Glomerular endothelial cell (primary cell): ENCODE results near the gene IL10RB. TPM values are rescaled to one million over a fixed set of nuclear protein-coding genes. Genes with fewer than 3 reads are reported as not detected.
"Not testable (repeated sequence)": the region's sequence is repeated elsewhere in the genome, so short reads cannot be mapped to it uniquely, and the experiment has no call there.

ENCODE experiments used
- DNase-seq: peaks from one replicate; pipeline ENCODE4 v3.0.0-alpha.2; 2011; ENCODE audit warnings: low read depth, low spot score; ENCODE audit errors: extremely low read depth
- total RNA-seq: library from RNA; depleted of rRNA; stranded (reverse); fragments of >200 nt; gene quantifications from 2 replicates; pipeline ENCODE4 v1.2.3, GENCODE V29; 2015

IL10RB gene
- total RNA-seq, result 48.8 and 49.8 TPM in 2 replicates

- DNase-seq, result no peak
These were observed at the start of gene IL10RB for GRCh38 chr21:33266050-33266788. Gene IL10RB (plus strand): TSS chr21:33266367. CDS start chr21:33266466, 99 bp downstream.

DNA sequence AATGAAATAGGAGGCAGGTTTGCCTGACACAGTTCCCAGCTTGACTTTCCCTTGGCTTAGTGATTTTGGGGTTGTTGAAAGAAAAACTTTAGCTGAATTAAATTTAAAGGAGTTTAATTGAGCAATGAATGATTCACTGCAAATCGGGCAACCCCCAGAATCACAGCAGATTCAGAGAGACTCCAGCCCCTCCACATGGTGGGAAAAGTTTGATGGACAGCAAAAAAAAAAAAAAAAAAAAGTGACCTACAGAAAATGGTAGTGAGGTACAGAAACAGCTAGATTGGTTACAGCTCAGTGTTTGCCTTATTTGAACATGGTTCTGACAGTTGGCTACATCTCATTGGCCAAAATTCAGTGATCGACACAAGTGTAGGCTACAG is 49.0 kb upstream of the IL10RB start:
- no peak for DNase-seq

- DNase-seq, result no peak
These were observed 46.9 kb upstream of the IL10RB start for GRCh38 chr21:33219300-33219699.

- no peak for DNase-seq
These were observed 46.2 kb upstream of the IL10RB start for GRCh38 chr21:33219954-33220353.

- not testable (repeated sequence) for DNase-seq
These were observed 40.8 kb upstream of the IL10RB start for GRCh38 chr21:33225376-33225775.

GRCh38 chr21:33228455-33228854 is 37.7 kb upstream of the IL10RB start:
- no peak for DNase-seq

- no peak for DNase-seq
These were observed 36.9 kb upstream of the IL10RB start for GRCh38 chr21:33229099-33229783.

GRCh38 chr21:33229784-33230544 is 36.2 kb upstream of the IL10RB start, which contains the start of gene IFNAR2:
Gene IFNAR2 (plus strand): TSS chr21:33229938. CDS start chr21:33241923, 11,985 bp downstream.
- no peak for DNase-seq

GRCh38 chr21:33230545-33231324 is 35.4 kb upstream of the IL10RB start:
- DNase-seq, result no peak

- no peak for DNase-seq
These were observed 34.6 kb upstream of the IL10RB start for GRCh38 chr21:33231526-33231925.

- DNase-seq, result no peak
These were observed 33.7 kb upstream of the IL10RB start for GRCh38 chr21:33232291-33233034.

DNA sequence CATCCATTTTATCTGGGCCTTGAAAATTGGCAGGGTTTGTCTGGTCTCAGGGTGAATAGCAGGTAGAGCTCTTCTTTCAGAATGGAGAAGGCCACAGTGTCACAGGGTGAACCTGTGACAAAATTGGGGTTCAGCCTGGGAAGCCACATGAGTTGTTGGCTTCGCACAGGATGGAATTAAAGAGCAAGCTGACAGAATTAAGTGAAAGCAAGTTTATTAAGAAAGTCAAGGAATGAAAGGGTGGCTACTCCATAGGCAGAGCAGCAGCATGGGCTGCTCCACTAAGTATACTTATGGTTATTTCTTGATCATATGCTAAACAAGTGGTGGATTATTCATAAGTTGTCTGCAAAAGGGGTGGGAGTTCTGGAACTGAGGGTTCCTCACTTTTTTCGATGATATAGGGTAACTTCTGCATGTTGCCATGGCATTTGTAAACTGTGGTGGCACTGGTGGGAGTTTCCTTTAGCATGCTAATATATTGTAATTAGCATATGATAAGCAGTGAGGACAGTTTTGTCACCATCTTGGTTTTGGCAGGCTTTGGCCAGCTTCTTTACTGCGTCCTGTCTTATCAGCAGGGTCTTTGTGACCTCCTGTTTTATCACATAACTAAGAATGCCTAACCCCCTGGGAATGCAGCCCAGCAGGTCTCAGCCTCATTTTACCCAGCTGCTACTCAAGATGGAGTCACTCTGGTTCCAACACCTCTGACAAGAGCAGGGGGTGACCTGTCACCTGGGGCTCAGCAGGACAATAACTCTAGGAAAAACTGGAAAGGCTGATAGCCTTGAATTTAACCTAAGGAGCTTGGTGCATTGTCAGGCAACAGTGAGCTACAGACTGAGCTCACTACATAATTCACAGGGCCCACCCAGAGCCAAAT is 31.3 kb upstream of the IL10RB start:
- DNase-seq, result no peak

- no peak for DNase-seq
These were observed 30.0 kb upstream of the IL10RB start for GRCh38 chr21:33236013-33236686.

- DNase-seq, result no peak
These were observed 29.4 kb upstream of the IL10RB start for GRCh38 chr21:33236766-33237165.

DNA sequence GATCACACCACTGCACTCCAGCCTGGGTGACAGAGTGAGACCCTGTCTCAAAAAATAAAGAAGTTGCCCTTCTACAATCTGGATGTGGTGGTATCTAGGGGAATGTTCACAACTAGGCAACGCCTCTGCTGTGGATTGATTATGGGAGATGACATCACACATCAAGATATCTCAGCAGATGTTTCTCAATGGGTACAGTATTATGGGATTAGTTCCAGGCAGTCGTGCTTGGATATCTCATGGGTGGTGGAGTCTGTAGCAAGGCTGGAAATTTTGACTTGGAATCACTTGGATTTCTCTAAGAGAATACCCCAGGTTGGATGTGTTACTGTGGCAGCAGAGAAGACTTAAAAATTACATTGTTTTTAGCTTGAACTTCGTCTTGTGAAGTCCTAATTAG is 28.7 kb upstream of the IL10RB start:
- DNase-seq, result no peak

- DNase-seq, result no peak
These were observed 28.0 kb upstream of the IL10RB start for GRCh38 chr21:33238146-33238545.

DNA sequence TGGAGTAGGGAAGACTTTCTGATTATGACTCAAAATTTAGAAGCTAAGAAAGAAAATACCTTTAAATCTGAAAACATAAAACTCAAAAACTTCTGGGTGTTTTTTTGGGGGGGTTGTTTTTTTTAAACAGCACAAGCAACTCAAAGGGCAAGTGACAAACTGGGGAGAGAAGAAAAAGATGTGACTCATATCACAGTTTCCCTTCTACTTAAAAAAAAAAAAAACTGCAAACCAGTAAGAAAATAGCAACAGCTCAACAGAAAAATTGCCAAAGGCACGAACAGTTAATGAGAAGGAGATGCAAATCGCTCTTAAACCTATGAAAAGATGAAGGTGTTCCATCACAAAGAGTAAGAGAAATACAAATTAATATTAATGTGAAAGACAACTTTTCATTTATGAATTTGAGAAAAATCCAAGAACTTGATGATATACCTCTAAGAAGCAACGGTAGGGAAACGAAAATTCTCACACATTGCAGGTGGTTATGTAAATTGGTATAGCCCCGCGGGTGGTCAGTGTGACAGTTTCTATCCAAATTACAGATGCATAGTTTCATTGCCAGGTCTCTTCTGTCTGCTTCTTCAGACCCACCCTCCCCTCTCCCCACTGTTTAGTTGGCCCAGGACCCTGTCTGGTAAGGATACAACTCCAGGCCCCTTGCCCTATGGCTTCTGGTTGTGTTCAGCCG is 27.5 kb upstream of the IL10RB start:
- DNase-seq, result no peak
